ENCODE results near the gene OR2H2.

OR2H2 gene

DNA sequence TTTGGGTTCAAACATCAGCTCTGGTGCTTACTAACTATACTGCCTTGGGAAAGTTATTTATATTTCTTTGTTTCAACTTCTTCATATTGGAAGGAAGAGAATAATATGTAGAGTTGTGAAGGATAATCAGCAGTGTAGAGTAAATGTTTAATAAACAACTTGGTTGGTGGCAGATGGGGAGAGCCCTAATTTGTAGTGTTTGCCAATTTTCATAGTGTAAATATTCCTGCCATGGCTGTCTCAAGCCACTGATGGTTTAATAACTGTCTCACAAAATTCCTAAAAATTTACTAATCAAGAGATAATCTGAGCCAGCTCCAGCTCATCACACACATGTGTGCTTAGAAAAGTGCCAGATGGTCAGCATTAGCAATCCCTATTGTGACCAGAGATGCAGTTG, at the start of gene OR2H2:
Gene OR2H2, plus strand, starts transcription at position 301 of the 400 bp plus-strand sequence. CDS start 2,824 bp downstream, outside the sequence.
- DNase-seq (ENCODE audit: low read depth in 2 of 2) = no peak

DNA sequence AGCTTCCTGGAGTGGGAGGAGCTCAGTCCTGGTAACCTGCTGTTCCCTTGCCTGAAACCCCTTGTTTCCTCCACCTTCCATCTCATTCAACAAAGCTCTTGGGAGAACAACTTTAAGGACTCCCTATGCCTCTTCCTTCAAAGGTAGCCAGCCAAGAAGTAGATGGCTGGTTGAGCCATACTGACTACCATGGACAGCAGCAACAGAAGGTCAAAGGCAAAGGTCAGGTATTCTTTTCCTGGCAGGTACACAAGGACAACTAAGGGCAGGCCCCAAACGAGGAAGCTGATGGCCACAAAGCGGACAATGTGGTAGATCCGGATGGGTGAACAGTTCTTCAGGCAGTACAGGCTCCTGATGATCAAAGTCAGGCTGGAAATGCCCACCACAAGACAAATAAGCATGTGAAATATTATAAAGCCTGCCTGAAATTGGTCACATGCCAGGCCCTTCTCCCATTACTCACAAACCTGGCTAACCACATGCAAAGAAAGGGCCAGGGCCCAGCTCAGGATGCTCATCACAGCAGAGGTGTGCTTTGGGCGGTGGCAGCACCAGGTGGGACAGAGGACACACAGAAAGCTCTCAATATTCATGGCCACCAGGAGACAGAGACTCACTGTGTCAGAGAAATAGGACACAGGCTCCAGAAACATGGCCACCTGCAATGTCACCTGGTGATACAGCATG, 47.1 kb upstream of the OR2H2 start:
- no peak for DNase-seq (ENCODE audit: low read depth in 2 of 2)

DNA sequence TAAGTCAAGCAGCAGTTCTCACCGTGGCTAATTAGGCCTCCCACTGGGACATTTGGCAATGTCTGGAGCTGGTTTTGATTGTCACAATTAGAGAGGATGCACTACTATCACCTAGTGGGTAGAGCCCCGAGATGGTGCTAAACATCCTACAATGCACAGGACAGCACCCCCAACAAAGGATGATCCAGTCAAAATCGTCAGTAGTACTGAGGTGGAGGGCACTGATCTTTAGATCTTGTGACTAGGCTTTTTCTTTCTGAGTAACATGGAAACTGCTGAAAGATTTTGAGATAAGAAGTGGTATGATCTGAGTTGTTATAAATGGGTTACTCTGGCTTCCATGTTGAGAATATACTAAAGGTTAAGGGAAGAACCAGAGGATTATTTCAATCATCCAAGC, 37.3 kb upstream of the OR2H2 start:
- DNase-seq (ENCODE audit: low read depth in 2 of 2) = no peak

DNA sequence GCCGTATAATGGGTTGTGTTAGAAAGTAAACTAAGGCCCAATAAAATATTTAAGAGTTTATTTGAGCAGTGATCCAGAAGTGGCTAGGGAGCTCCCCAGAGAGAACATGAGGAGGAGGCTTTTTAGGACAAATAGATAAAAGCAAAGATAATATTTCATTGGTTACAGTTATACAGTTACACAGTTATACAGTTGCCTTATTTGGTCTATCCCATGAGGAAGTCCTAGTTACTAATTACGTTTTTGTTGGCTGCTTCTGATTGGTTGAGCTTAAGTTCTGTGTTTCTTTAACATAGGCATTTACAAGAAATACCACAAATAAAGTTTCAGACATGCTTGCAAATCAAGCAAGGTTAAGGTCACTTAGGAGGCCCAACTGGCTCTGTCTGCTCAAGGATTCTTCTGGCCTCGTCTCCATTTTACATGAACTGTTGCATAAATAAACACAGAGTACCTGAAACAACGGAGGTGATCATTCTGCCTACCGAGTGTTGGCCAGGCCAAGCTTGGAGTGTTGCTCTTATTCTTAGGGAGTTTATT, 32.3 kb upstream of the OR2H2 start:
- peak; percentile 2 to 6 for DNase-seq (ENCODE audit: low read depth in 2 of 2)

DNA sequence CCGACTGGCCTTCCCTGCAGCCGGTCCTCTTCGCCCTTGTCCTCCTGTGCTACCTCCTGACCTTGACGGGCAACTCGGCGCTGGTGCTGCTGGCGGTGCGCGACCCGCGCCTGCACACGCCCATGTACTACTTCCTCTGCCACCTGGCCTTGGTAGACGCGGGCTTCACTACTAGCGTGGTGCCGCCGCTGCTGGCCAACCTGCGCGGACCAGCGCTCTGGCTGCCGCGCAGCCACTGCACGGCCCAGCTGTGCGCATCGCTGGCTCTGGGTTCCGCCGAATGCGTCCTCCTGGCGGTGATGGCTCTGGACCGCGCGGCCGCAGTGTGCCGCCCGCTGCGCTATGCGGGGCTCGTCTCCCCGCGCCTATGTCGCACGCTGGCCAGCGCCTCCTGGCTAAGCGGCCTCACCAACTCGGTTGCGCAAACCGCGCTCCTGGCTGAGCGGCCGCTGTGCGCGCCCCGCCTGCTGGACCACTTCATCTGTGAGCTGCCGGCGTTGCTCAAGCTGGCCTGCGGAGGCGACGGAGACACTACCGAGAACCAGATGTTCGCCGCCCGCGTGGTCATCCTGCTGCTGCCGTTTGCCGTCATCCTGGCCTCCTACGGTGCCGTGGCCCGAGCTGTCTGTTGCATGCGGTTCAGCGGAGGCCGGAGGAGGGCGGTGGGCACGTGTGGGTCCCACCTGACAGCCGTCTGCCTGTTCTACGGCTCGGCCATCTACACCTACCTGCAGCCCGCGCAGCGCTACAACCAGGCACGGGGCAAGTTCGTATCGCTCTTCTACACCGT, 31.5 kb upstream of the OR2H2 start:
- no peak for DNase-seq (ENCODE audit: low read depth in 2 of 2)

DNA sequence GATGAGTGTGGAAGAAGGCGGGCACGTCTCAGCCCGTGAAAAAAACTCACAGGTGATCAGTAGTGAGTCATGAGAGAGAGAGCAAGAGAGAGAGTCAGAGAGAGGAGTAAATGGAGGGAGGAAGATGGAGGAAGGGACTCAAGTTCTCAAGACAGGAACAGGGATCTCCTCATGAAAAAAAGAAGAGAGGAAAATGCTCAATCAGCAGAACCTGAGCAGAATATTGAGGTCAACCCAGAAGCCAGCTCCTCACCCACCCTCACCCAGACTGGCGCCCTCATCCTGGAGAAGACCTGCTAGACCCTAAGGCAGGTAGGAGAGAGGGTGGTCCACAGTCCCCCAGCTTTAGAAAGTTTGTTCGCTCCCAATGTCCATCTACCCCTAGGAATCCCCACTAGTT, 30.2 kb upstream of the OR2H2 start:
- no peak for DNase-seq (ENCODE audit: low read depth in 2 of 2)

DNA sequence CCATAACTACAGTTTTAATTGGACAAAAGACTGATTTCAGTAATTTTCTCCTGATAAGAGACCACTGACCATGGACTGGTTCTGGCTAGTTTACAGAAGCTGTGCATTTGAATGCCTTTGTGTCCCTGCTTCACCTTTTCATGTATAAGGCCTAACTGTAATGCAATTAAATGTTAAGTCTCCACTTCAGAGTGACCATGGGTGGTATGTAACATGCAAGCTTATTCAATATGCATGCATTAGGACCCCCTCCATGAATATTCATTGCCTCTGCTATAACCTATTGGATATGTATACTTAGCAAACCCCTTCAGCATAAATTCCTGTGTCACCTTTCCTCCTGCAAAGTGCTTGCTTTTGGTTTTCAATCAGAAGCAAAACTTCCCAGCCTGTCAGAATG, 27.6 kb upstream of the OR2H2 start:
- no peak for DNase-seq (ENCODE audit: low read depth in 2 of 2)

DNA sequence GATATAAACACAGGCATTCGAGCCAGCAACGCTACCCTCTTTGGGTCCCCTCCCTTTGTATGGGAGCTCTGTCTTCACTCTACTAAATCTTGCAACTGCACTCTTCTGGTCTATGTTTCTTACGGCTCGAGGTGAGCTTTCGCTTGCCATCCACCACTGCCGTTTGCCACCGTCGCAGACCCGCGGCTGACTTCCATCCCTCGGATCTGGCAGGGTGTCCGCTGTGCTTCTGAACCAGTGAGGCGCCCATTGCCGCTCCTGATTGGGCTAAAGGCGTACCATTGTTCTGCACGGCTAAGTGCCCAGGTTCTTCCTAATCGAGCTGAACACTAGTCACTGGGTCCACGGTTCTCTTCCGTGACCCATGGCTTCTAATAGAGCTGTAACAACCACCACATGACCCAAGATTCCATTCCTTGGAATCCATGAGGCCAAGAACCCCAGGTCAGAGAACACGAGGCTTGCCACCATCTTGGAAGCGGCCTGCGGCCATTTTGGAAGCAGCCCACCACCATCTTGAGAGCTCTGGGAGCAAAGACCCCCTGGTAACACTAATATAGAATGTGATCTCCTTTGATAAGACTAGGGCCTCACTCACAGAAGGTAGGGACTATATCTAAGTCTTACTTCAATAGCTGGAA, 26.4 kb upstream of the OR2H2 start:
- DNase-seq (ENCODE audit: low read depth in 2 of 2) = no peak

DNA sequence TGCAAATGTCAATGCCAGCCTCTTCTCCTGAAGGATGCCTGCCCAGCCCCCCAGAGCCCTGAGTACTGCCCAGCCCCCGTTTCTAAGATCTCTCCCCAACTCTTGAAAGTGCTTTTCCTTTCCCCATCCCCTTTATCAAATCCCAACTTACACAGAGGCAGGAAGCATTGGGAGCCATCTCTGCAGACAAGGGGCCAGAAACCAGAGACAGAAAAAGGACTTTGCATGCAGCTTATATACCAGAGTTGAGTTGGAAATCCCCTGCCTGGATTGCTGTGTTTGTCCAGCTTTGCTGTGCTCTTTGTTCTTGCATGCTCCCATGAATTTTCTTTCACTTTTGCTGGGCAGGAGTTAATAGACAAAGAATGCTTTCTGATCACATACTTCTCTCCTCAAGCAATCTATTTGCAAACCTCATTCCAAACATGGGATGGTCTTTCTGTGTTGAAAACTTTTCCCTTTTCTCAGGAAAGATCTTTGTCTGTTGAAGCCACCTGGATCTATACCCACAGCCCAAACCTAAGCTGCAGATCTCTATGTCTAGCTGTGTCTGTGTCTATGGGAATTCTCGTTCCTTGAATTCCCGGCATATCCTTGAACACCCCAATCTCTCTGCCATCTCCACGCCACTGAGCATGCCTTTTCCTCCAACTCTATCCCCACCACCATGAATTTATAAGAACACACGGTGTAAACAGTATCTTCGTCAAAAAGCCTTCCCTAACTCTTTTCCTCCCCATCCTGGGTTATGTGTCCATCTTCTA, 25.2 kb upstream of the OR2H2 start, which contains the start of gene UBD:
Gene UBD, minus strand, starts transcription at position 209 of the 764 bp plus-strand sequence. Its CDS starts 31 bp downstream, at position 178.
- DNase-seq (ENCODE audit: low read depth in 2 of 2) = no peak

DNA sequence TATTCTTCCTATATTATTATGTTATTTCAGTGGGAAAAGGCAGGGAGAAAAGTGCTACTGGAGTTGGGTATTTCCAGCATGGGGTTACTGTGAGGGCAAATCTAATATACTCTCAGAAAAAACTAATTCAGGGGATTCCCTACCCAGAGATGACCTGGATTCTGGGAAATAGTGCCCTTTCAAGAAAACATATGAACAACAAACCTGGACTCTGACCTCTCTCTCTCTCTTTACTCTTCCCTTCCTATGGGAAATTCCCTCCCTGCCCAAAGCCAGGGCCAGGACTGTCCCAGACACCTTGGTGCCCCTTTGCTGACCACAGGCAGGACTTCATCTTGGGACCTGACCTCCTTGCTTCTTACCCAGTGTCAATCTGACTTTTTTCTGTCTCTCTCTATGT, 23.8 kb upstream of the OR2H2 start:
- no peak for DNase-seq (ENCODE audit: low read depth in 2 of 2)

DNA sequence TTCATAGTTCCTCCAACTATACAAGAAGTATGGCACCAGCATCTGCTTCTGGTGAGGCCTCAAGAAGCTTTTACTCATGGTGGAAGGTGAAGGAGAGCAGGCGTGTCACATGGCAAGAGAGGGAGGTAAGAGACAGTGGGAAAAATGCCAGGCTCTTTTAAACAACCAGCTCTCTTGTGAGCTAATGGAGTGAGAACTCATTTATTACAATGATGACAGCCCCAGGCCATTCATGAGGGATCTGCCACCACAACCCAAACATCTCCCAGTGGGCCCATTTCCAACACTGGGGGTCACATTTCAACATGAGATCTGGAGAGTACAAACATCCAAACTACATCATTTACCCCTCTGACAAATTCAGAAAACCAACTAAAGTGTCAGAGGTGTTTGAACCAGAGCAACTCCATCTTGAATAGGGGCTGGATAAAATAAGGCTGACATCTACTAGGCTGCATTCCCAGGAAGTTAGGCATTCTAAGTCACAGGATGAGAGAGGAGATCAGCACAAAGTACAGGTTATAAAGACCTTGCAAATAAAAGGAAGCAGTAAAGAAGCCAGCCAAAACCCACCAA, 23.2 kb upstream of the OR2H2 start:
- no peak for DNase-seq (ENCODE audit: low read depth in 2 of 2)

DNA sequence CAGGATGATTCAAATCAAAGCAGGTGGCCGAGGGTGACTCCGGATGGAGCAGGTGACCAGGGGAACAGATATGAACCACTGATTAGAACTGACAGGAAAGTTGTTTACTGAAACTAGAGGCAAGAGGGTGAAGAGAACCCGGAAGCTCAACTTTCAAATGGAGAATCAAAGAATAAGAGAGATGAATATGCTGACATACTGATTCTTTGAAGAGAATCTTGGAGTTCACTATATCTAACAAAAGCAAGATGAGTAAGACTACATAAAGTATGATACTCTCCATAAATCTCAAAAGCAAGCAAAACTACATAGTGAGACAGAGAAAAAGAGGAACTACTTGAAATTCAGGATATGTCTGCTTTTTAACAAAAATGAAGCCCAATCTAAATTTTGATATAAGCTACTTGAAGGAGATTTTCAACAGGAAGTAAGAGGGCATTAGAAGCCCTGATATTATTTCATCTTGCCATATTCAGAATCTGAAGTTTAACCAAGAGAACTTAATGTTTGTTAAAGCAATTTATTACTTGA, 21.4 kb upstream of the OR2H2 start:
- DNase-seq (ENCODE audit: low read depth in 2 of 2) = no peak

DNA sequence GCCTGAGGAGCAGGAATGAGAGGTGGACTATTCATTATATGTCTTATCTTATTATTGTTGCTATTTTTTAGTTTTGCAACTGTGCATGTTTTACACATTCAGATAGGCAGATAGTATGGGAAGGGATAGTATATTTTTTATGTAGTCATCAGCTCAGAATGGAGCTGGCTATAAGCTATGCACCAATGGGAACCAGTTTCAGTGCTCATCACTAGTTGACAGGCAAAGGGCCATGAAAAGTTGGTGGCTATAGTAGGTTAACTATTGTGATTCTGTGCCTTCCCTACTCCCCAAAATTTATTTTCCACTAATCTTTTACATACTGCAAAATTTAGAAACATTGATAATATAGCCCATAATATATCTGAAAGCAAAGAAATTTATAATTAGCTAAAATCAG, 20.0 kb upstream of the OR2H2 start:
- no peak for DNase-seq (ENCODE audit: low read depth in 2 of 2)

DNA sequence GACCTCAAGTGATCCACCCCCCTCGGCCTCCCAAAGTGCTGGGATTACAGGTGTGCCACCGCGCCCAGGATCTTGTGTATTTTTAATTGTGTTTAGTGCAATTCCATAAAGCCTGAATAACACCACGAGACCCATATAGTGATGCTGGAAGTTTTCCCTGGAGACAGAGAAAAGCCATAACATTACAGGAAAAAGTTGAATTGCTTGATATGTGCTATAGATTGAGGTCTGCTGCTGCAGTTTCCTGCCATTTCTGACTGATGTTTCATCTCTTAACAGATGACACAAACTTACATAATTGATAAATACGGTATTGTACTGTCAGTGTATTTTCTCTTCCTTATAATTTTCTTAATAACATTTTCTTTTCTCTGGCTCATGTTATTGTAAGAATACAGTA, 18.1 kb upstream of the OR2H2 start:
- DNase-seq (ENCODE audit: low read depth in 2 of 2) = no peak

DNA sequence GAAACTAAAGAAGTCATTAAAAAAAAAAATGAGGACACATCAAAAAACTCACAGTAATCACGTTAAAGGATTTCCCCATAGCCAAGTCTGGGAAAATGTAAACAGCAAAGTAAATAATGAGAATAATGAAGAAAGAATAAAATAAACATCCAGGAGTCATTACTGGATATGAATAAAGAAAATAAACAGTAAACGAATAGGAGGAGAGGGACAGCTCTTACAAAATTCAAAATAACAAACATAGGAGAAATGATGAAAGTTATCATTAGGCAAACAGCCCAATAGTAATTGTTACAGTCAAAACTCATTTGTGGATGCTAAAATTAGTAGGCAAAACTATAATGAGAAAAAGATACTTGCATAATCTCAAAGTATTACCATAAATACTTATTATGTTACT, 17.4 kb upstream of the OR2H2 start:
- DNase-seq (ENCODE audit: low read depth in 2 of 2) = no peak

DNA sequence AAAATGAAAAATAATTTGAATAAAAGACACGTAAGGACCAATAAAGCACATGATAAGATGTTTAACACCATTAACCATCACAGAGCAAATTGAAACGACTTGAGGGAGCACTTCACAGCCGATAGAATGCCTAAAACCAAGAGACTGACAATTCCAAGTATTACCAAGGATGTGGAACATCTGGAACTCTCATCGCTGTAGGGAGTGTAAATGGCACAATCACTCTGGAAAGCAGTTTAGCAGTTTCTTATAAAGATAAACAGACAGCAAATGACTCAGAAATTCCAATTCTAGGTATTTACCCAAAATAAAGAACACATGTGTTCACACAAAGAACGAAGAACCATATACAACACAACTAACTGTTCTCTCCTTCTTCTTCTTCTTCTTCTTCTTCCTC, 16.9 kb upstream of the OR2H2 start:
- no peak for DNase-seq (ENCODE audit: low read depth in 2 of 2)

DNA sequence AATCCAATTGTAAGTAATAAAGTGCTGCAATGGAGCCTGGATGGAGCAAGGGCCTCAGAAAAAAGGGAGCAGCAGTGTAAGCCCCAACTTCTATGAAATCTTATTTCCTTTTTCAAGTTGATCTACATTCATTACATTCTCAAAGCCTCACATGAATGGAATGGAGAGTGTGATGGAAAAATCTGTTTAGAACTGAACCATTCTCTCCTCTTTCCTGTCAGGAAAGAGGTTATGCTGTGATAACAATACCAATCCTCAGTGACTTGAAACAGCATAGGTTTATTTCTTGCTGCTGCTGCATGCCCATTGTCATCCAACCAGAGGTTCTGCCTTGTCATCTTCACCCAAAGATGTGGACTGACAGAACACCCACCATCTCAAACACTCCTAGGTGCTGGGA, 8.9 kb upstream of the OR2H2 start:
- no peak for DNase-seq (ENCODE audit: low read depth in 2 of 2)

DNA sequence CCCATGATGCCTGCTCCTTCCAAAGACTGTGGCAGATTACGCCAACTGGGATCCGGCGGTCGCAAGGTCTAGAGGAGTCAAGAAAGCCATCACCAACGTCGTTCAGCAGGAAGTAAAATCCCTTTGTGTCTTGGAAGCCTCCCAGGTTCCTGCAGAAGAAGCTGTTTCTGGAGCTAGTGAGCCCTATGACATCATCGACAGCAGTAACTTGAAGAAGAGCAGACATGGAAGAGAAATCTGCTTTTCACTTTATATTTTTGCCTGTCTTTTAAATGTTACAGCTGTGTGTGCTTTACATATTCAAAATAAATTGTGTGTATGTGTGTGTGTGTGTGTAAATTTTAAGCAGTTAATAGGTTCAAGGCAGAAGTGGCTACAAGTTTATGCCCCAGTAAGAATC, 7.4 kb upstream of the OR2H2 start:
- DNase-seq (ENCODE audit: low read depth in 2 of 2) = no peak

DNA sequence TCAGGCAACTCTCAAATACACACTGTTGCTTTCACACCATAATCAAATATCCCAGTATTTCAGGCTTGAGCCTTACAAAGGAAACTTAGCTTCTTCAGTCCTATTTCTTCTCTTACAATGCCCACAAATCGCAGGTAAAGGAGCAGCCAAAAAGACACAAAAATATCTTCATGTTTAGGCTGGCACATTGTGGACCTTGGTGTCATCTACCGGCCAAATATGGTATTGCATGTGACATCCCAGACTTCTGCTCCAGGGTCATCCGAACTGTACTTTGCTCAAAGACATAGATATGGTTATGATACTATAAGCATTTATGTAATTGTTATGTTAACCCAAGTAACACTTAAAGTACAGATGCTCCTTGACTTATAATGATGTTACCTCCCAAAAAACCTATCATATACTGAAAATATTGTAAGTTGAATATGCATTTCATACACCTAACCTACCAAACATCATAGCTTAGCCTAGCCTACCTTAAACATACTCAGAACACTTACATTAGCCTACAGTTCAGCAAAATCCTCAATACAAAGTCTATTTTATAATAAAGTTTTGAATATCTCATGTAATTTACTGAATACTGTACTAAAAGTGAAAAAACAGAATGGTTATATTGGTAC, 4.6 kb downstream of the OR2H2 start:
- DNase-seq (ENCODE audit: low read depth in 2 of 2) = no peak

DNA sequence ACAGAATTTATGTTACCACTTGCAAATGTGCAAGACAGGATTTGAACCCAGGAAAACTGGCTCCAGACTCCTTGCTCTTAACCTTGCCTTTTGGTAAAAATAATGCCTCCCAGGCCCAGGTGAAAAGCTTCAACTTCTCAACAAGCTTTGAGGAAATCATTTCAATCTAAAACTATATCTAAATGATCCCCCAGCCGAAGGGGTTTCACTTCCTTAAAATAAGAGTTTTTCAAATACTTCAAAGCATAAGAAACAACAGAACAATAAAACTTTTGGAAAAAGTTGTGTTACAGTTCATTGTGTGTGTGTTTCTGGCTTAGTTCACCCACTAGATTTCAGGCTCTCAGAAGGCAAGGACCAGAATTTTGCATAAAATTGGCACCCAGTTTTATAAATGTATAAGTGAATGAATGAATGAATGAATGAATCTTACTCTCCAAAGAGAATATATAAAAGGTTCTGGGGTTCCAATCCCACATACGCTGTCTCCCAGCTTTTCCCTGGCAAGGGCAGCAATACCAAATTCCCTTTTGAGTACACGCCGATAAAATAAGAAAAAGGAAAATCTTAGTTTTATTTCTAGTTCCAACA, 5.4 kb downstream of the OR2H2 start:
- DNase-seq (ENCODE audit: low read depth in 2 of 2) = no peak

Measured in fibroblast of skin of left biceps (primary cell).